A549 (cell line): ENCODE results near the gene TNFRSF13B.
"Not testable (repeated sequence)": the region's sequence is repeated elsewhere in the genome, so short reads cannot be mapped to it uniquely, and the experiment has no call there.

ENCODE experiments used
- CEBPB ChIP-seq, 2 experiments: fragments of >200 bp in 1 of 2; sonication (Bioruptor Twin) in 1 of 2; formaldehyde crosslinking in 1 of 2; IDR thresholded peaks; 2 replicates each; pipeline ENCODE4 v1.6.1; 2012 to 2016
- CTCF ChIP-seq: fragments of >200 bp; sonication (Bioruptor Twin); formaldehyde crosslinking; IDR thresholded peaks from 3 replicates; pipeline ENCODE4 v1.5.1; 2016
- HEYL ChIP-seq: fragments of 250-450 bp; sonication (Bioruptor Pico); IDR thresholded peaks from 2 replicates; pipeline ENCODE4 v1.8.0; 2021; ENCODE audit warnings: mild to moderate bottlenecking, moderate library complexity

GRCh38 chr17:17004997-17005614, 33.2 kb upstream of the TNFRSF13B start:
- not testable (repeated sequence) for TF ChIP-seq CEBPB (IDR thresholded peaks at IDR 0.05); CTCF; HEYL (CRISPR knock-in tag)
